NCI-H1092 treated with DMSO at 0.1 percent for 48 hours (cell line): ENCODE data around the gene ERBB4.

Experiments used
- DNase-seq: peaks from one replicate; lab custom pipeline; 2025; lab: John Stamatoyannopoulos, UW

ERBB4 gene

DNA sequence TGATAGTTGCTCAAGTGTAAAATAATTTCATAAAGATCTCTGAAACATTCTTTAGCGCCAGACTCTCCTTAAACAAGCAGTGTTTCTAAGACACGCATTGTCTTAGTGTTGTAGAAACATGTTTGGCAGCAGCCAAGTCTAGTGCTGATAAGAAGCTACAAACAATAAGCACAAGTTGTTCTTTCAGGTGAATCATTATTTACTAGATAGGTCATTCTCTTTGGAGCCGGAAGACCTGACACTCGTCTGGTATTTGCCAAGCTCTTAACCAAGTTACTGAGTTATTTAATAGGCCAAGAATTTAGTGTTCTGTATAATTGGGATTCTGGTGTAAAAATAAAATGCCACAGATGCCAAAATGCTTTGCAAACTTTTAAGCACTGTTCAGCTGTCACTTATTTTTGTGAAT lies 1130.1 kb downstream of the ERBB4 start:
- no peak for DNase-seq

DNA sequence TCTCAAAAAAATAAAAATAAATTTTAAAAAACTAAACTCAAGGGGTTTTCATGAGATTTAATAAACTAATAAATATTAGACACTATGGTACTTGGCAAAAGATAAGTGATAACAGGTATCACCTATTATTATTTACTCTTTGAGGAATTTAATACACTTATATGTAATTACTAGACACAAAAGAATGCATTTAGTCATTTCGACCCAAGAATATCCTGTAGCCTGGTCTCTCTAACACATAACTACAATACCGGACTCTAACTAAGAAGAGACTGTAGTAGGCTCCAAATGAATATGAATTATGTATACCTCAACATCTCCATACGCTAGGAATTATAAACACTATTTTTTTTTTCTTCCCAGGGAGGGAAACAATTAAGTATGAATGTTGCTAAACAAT lies 1131.5 kb downstream of the ERBB4 start:
- DNase-seq, result no peak

DNA sequence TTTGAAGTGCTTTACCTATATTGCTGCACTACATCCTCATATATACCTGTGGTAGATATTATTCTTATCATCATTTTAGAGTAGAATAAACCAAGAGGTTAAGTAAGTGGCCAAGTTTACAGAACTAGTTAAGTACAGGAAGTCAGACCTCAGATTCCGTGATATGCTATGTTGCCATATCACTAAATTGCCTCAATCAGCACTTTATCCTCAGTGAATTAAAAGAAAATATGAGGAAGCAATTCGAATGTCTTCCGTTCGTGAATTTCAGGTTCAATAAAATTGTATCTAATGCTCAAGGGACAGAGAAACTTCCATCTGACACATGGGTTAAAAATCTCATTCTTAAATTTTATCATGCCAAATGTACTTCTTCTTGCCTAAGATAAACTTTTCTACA lies 1133.6 kb downstream of the ERBB4 start:
- DNase-seq, result no peak

DNA sequence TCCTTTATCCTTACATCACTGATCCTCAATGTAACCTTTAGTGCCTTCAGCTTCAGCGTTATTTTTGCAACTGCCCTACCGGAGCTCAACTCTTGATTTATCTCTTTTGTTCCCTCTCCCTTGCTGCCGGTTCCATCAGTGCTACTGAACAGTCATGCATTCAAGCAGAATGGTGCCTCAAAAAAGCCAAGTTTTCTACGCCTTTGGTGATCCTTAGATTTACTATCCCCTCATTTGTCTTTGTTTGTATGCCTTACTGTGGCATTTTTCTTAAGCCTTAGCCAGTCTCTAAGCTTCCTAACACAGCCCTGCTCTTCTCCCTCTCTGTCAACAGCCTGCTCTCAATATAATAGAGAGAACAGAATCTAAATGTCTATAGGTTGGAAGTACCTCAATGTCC lies 1134.5 kb downstream of the ERBB4 start:
- DNase-seq, result no peak

DNA sequence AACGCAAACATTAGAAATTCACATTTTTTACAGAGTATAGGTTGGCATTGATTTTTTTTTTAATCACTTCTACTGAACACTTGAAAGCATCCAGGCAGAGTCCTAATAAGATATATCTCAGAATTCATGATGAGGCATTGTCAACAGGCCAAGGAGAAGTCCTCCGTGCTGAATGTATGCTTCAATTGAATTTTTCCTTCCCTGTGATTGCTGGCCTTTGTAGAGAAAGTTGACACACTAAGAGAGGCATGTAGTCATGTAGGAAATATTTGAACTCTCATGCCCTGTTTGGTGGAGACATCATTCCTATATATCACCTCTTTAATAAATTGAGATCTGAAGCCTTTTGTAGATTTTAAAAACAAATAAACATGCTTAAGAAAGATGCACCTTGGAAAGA lies 1137.3 kb downstream of the ERBB4 start:
- no peak for DNase-seq

DNA sequence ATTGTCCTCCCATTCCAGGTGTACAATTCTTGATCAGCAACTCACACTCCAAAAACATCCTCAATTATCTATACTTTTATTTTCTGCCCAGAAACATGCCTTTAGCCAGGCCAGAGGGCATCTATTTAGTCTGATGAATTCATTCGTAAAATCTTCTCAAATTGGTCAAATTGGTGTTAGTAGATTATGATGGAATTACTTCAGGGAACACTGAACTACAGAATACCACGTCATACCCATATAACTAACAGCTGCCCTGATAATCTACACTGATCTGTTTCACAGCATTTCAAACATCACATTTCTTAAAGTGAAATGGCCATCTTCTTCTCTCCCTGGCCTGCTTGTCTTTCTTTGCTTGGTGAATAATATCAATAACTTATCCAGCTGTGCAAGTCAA lies 1140.8 kb downstream of the ERBB4 start:
- no peak for DNase-seq

DNA sequence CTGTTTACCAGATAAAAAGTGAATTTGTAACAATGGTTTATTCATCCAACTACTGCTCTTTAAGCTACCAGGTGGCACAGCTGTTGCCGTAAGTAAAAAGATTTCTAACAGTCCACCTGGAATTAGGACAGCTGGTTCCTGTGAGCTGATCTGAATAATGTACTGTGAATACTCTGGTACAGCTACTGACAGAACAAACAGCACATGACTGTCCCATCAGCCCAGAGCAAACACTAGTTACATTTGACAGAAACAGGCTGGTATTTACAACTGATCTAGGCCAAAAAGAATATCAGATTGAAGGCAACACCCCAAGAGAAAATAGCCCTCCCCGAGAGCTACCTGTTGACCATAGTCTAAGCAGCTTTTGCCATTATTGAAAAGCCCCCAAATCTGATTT lies 1141.8 kb downstream of the ERBB4 start:
- peak; percentile 80 for DNase-seq

DNA sequence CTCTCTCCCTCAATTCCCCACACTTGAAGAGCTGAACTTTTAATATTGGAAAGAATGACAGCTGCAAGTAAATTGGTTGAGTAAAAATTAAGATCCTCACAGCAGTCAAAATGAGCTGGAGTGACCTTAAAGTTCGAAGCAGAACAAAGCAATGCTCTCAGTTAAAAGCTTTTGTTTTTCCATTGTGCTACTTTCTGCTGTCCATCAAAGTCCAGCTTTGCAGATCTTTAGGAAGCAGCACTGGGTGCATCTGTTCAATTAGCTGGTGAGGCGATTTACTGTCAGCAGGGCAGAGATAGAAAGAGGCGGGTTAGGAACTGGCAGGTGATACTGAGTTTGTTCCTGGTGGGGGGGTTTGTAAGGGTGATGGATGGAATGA lies 1147.4 kb downstream of the ERBB4 start:
- no peak for DNase-seq

DNA sequence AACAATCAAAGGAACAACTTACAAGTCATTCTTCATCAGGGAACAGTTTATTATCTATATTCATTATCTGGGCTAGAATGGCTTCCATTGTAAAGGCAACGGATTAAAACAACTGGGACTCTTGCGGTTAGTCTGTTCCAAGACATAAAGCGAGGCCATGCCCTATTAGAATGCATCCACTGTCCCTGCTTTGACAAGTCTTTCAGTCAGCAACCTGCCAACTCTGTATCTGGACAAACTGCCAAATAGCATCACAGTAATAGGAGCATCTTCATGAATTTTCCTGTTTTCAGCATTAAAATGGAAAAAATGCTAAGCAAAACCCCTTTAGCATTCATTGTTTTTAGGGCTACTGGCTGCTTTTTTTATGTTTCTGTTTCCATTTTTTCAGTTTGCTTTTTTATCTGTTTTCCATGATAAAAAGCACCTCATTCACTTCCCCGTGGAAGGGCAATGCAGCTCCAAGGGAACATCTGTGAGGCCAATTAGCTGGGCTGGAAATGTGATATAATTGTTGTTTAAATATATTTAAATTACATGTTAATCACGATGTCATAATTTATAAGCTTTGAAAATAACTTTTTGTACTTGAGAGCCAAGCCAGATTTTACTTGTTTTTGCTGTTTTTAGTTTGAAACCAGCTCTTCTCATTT lies 1147.9 kb downstream of the ERBB4 start:
- DNase-seq, result no peak

DNA sequence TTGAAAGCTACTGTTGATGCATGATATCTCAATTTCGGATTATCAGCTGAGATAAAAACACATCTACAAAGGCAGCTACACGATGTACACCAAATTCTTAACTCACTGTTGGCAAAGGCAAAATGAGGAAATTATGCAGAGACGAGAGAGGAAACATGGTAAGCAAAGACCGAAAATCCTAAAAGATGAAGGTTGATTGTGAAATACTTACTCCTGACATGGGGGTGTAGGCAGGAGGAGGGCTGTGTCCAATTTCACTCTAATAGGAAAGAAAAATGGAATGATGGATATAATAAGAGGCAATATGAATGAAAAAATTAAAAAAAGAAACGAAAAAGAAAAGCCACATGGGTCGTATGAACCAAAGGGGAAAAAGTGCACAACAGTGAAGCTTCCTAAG lies 1150.9 kb downstream of the ERBB4 start:
- DNase-seq, result no peak

DNA sequence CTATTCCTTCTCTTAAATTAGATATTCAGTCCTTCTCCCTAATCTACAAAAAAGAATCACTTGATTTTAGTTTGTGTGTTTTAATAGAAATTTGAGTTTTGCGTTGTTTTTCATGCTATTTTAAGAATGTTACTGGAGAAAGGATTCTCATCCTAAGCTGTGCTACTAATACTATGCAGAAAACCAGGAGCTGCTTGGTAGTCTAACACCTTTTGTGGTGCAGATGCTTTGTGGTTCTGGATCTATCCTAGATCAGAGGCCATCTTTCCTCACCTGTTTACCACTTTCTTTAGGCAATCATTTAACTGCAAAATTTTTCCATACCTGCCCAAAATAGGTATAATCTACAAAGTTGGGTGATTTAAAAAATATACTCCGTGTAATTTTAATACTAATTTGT lies 1158.6 kb downstream of the ERBB4 start:
- DNase-seq, result no peak

DNA sequence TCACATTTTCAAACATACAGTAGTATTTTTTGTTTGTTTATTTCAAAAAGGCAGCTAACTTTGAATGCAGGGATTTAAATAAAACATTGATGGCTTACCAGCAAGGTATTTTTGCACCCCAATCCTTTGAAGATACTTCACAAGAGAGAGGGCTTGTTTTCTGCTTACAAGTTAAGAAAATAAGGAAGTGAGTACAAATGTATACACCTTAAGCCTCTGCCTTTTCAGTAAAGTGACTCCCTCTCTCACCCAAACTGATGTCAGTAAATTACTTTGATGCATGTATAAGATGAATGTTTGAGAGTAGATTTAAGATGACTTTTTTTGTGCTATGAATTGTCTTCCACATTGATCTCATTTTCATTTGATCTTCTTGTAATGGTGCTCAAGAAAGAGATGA lies 1162.2 kb downstream of the ERBB4 start:
- no peak for DNase-seq

DNA sequence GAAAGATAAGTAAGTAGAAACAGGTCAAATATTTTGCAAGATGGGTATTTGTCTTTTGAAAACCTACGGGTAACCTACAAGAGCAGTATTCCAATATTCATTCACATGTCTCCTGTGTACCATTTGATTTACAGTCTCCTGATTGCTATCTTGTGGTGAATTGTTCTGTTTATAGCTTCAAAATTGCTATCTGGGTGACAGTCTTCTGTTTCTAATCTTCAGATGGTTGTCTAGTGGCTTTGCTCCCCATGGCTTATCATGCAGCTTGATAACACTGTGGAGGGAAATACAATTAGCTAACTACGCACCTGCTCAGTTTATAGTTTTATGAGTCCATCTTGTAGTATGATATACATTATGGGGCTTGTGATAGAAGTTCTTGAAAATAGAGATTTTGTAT lies 1165.4 kb downstream of the ERBB4 start:
- no peak for DNase-seq

DNA sequence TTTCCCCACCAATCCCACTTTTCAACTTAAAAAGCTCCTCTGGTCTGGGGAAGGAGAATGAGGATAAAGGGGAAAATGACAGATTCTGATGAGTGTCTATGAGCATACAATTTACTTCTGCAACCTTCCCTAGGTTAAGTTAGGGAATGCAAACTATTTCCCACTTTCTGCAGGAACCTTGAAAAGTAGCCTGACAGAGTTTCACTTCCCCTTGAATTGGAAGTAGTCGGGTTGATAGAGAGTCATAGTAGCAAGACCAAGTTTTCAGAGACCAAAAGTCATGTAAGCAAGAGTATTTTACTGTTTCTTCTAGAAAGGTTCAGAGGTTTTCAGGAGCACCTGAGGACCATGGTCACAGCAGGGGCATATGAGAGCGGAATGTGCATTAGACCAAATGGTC lies 1167.1 kb downstream of the ERBB4 start:
- no peak for DNase-seq

DNA sequence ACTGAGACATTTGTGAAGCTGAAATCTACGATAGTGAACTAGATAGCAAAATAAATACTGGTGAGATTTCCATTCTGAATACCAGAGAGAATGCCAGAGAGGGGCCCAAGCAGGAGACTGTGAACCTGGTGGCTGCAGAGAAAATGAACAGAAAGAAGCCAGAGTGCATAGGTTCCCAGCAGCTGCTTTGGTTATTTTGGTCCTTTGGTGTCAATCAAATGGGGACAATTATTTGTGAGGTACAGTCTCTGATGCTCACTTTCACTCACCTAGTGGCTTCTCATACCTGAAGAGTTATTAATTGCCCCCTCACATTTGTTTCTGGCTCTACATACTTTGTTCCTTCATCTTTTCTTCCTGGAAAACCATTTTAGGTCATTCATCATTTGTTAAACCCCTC lies 1170.1 kb downstream of the ERBB4 start:
- no peak for DNase-seq

DNA sequence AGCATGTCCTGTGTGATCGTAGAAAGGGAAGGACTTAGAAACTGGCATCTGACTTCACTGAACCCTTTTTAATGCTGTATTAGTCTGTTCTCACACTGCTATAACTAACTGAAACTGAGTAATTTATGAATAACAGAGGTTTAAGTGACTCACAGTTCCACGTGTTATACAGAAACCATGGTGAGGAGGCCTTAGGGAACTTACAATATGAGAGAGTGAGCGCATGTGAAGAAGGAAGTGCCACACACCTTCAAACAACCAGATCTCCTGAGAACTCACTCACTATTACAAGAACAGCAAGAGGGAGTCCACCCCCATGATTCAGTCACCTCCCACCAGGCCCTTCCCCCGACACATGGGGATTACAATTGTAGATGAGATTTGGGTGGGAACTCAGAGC lies 1170.9 kb downstream of the ERBB4 start:
- no peak for DNase-seq

DNA sequence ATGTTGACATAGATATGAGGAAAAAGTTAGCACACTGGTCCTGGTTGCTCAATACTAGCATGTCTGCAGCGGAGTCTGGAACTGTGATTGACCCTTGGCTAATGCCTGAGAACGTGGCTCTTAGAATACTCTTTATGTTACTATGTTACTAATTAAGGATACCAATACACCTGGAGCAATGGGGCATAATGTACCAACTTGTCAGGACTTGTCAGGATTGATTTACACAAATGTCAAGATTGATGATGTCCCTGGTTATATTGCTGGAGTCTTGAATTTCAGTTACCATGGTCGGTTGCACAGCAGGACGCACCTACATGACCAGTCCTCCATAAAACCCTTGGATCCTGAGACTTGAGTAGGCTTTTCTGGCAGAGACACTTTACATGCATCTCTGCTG lies 1171.3 kb downstream of the ERBB4 start:
- DNase-seq, result no peak

DNA sequence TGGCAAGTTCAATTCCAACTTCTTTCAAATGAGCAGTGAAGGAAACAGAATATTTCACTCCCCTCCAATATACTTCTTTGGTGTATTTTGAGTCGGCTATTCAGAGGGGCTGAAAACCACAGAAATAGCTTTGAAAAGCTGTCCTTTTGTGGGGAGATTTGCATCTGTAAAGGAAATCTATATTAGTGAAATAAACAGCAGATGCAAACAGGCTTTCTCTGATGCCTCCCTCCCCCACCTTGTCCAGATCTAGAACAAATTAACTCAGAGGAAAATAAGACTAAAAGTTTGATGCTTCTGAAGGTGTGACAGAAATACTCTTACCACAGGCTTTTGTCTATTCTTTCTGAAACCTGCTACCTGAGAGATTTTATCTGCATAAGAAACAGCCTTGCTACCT lies 1173.7 kb downstream of the ERBB4 start:
- DNase-seq, result no peak

DNA sequence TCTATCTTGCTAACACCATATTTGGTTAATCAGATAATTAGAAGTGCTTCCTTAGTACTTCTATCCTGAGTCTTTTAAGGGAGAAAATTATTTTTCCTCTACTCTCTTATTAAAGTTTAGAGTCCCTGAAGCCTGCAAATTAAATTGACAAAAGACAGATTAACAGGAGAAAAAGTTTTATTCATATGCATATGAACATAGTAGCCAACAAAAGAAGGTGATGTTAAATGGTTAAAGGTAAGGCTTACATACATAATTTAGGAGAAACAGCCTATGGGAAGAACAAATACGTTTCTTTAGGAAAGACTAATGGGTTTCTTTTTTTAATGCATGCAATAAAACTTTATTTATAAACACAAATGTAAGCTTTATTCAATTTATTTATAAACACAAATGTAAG lies 1177.2 kb downstream of the ERBB4 start:
- DNase-seq, result no peak

DNA sequence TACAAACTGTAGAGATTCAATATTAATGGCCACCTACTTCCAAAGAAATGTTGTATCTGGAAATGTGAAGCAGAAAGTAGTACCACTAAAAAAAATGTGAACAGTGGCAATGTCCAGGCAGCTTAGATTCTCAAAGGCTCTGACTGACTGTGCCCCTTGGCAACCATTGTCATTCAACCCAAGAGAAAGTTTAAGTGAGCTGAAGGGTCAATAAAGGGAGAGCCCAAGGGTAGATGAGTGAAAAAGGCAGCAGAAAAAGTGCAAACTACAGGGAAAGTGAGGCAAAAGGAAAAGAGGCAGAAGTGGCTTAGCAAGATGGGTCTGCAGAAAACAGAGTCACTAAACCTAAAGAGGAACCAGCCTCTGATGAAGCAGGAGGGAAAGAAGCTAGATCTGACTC lies 1179.3 kb downstream of the ERBB4 start:
- no peak for DNase-seq

DNA sequence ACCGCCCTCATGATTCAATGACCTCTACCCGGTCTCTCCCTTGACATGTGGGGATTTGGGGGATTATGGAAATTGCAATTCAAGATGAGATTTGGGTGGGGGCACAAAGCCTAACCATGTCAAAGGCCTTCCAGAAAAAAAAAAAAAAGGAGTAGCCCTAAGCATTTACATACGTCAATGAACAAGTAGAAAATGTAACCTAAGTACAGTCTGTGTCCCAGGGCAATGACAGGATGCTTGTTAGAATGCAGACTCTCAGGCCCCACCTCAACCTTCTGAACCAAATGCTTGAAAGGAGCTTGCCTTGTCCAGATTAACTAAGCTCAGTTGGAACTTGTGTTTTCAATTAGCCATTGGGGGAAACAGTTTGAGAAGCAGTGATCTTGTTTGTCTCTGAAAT lies 1180.1 kb downstream of the ERBB4 start:
- no peak for DNase-seq

DNA sequence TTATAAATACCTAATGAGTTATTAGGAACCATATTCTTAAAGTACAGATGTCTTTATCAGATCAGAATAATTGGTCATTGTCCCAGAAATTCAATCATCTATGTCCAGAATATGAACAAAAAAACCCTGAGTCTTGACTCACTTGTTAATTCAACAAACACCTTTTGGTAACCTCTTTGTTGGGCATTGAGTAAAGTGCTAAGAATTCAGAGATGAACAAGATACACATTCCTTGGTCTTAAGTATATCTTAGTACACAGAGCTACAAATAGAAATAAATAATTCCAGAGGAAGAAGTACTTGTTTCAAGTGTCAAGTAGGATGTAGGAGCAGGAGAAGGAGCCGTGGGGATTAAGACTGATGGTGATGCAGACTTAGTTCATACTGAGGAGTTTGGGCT lies 1184.1 kb downstream of the ERBB4 start:
- no peak for DNase-seq

DNA sequence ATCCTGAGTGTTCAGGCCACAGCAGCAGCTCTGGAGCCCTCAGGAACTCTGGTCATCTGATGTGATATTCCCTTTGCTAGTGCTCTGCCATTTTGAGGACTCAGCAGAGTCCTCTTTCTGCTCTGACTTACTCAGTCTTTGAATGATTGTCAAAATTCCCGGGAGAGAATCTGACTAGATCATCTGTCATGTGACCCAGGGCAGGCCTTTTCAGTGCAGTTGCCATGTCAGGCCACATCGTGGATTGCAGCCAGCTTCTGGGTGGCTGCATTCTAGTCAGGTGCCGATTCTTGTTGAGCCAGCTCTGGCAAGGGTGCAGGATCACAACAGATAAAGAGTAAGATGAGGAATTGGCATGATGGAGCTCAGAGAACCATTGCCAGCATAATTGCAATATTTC lies 1186.6 kb downstream of the ERBB4 start:
- DNase-seq, result peak; percentile 2

DNA sequence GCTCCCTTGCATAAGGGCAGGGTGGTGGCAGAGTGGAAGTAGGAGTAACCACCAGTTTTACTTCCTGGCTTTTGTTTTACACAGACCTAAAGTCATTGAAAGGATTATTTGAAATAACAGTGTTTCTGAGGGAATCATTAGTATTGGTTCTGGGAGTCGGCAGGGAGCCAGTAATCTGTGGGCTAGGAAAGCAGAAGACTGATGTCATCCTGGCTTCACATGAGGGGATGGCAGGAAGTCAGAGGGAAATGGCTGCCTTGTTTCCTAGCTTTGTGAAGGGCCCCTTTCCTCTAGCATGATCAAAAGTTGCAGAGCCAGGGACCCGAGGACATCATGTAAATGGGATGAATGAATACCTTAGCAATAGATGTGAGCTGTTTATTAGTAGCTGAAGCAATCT lies 1189.6 kb downstream of the ERBB4 start:
- DNase-seq, result no peak

DNA sequence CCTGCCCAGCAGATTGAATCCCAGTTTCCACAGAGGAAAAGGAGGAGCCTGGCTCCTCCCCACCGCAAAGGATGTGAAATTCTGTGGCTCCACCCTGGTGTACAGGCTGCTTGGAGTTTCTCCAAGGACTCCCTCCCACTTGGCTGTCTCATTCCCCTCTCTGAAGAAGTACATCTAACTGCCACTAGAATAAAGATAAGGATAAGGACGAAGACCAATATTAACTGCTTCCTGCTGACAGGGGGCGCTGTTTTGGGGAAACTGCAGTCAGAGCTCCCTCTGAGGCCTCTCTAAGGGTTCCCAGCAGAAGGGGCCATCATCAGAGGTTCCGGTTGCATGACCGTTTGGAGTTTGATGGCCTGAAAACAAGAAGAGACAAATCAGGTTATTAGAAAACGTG lies 1191.3 kb downstream of the ERBB4 start:
- DNase-seq, result no peak
